ENCODE measurements around the gene GPN2.

- TF ChIP-seq ZNF24 (tag by site-specific recombination; IDR thresholded peaks at IDR 0.05) (no peak), YY2 (tag by site-specific recombination; IDR thresholded peaks at IDR 0.05) (no peak), ZNF121 (tag by site-specific recombination; IDR thresholded peaks at IDR 0.05) (no peak), YY1 (tag by site-specific recombination; IDR thresholded peaks at IDR 0.05) (no peak), ZNF561 (tag by site-specific recombination; IDR thresholded peaks at IDR 0.05; ENCODE audit: borderline replicate concordance) (no peak), PATZ1 (tag by site-specific recombination; IDR thresholded peaks at IDR 0.05) (no peak), ZBTB1 (tag by site-specific recombination; IDR thresholded peaks at IDR 0.05) (no peak), ZBTB20 (tag by site-specific recombination; IDR thresholded peaks at IDR 0.05) (no peak), CTCF (tag by site-specific recombination; IDR thresholded peaks at IDR 0.05) (no peak), ZNF292 (tag by site-specific recombination; IDR thresholded peaks at IDR 0.05; ENCODE audit: borderline replicate concordance, low read depth) (no peak), REPIN1 (tag by site-specific recombination; IDR thresholded peaks at IDR 0.05; ENCODE audit: low read depth) (no peak), OSR2 (tag by site-specific recombination; IDR thresholded peaks at IDR 0.05) (no peak), ZNF274 (IDR thresholded peaks at IDR 0.05; ENCODE audit: low read length) (no peak), ZNF274 (tag by site-specific recombination; IDR thresholded peaks at IDR 0.05; ENCODE audit: borderline replicate concordance) (no peak), ZNF350 (tag by site-specific recombination; IDR thresholded peaks at IDR 0.05) (no peak)
These were observed 1.9 kb downstream of the GPN2 start for GRCh38 chr1:26888231-26888630.

Data from HEK293 (cell line).